Activated gamma-delta T cell treated with Interleukin-2 at 50 U/mL for 16 hours (primary cell): Measurements from ENCODE around the gene RTP3.
"Not testable (repeated sequence)": the region's sequence is repeated elsewhere in the genome, so short reads cannot be mapped to it uniquely, and the experiment has no call there.

Experiments used
- DNase-seq: peaks from one replicate; pipeline ENCODE4 v3.0.0-alpha.2; 2020

Gene RTP3

GRCh38 chr3:46520531-46520930 lies 22.8 kb downstream of the RTP3 start:
- no peak for DNase-seq

- no peak for DNase-seq
Measured at GRCh38 chr3:46521096-46521495, 23.3 kb downstream of the RTP3 start.

GRCh38 chr3:46522201-46522600 lies 24.4 kb downstream of the RTP3 start:
- DNase-seq: not testable (repeated sequence)

- DNase-seq: no peak
Measured at GRCh38 chr3:46523556-46523955, 25.8 kb downstream of the RTP3 start.

- DNase-seq: no peak
Measured at GRCh38 chr3:46524008-46524407, 26.2 kb downstream of the RTP3 start.

- DNase-seq: no peak
Measured at GRCh38 chr3:46524832-46525231, 27.1 kb downstream of the RTP3 start.

GRCh38 chr3:46527239-46527638 lies 29.5 kb downstream of the RTP3 start:
- no peak for DNase-seq

- DNase-seq: no peak
Measured at GRCh38 chr3:46533091-46533490, 35.3 kb downstream of the RTP3 start.

GRCh38 chr3:46535746-46536145 lies 38.0 kb downstream of the RTP3 start:
- no peak for DNase-seq

GRCh38 chr3:46536758-46537157 lies 39.0 kb downstream of the RTP3 start:
- no peak for DNase-seq

GRCh38 chr3:46537316-46537715 lies 39.5 kb downstream of the RTP3 start:
- no peak for DNase-seq

- no peak for DNase-seq
Measured at GRCh38 chr3:46537779-46538178, 40.0 kb downstream of the RTP3 start.

GRCh38 chr3:46538425-46538802 lies 40.6 kb downstream of the RTP3 start:
- DNase-seq: not testable (repeated sequence)

- peak; percentile 89 for DNase-seq
Measured at GRCh38 chr3:46538803-46539442, 41.1 kb downstream of the RTP3 start.

GRCh38 chr3:46539443-46540005 lies 41.7 kb downstream of the RTP3 start:
- no peak for DNase-seq

GRCh38 chr3:46540550-46540949 lies 42.8 kb downstream of the RTP3 start:
- no peak for DNase-seq

- DNase-seq: no peak
Measured at GRCh38 chr3:46541835-46542234, 44.1 kb downstream of the RTP3 start.

- DNase-seq: no peak
Measured at GRCh38 chr3:46542344-46542743, 44.6 kb downstream of the RTP3 start.

GRCh38 chr3:46542801-46543201 lies 45.0 kb downstream of the RTP3 start:
- DNase-seq: no peak

- no peak for DNase-seq
Measured at GRCh38 chr3:46544771-46545503, 47.2 kb downstream of the RTP3 start.

- no peak for DNase-seq
Measured at GRCh38 chr3:46545818-46546630, 48.2 kb downstream of the RTP3 start.

GRCh38 chr3:46546896-46547440 lies 49.2 kb downstream of the RTP3 start:
- no peak for DNase-seq

- not testable (repeated sequence) for DNase-seq
Measured at GRCh38 chr3:46548611-46549010, 50.8 kb downstream of the RTP3 start.
